Ovary (tissue), 9 donors: Measurements from ENCODE around the gene ZNF157. TPM values are rescaled to one million over a fixed set of nuclear protein-coding genes. Genes with fewer than 3 reads are reported as not detected.

Experiments used
- DNase-seq, 5 donors: peaks; one replicate each; pipeline ENCODE4 v3.0.0-alpha.2; 2019 to 2020
- H3K27ac ChIP-seq, 2 donors: fragments of 200-600 bp; one replicate each; pipeline versions ENCODE4 v1.5.1 to v1.8.0; 2019 to 2022
- H3K27me3 ChIP-seq: fragments of 200-600 bp; one replicate; pipeline ENCODE4 v1.8.0; 2022
- H3K36me3 ChIP-seq: fragments of 200-600 bp; sonication (generic); one replicate; pipeline ENCODE4 v1.5.1; 2019
- H3K4me1 ChIP-seq: one replicate; pipeline ENCODE4 v1.8.1; 2013; ENCODE audit warnings: mild to moderate bottlenecking, moderate library complexity; ENCODE audit not compliant: insufficient read depth
- H3K4me3 ChIP-seq: fragments of 200-600 bp; sonication (generic); one replicate; pipeline ENCODE4 v1.5.1; 2017
- H3K9me3 ChIP-seq, 2 donors: fragments of 200-600 bp in 1 of 2; sonication (generic) in 1 of 2; one replicate each; pipeline versions ENCODE4 v1.5.1 to v1.8.1; 2013 to 2019; ENCODE audit warnings: mild to moderate bottlenecking in 1 of 2, moderate library complexity in 1 of 2
- EP300 ChIP-seq: sonication (generic); formaldehyde crosslinking; IDR thresholded peaks from one replicate; pipeline ENCODE4 v1.6.1; 2017; ENCODE audit warnings: antibody characterized with exemption
- POLR2A ChIP-seq: fragments of 450-650 bp; IDR thresholded peaks from one replicate; pipeline ENCODE4 v1.6.1; 2017; ENCODE audit warnings: antibody characterized with exemption, mild to moderate bottlenecking, moderate library complexity
- WGBS, 3 donors: extraction: QIAGEN DNeasy Blood & Tissue Kit in 1 of 3; methylation state at CpG; one replicate each; pipeline versions ENCODE4 v1.1.5 to v1.1.7; 2013 to 2017; 5-methylcytosine and 5-hydroxymethylcytosine counted together
- intact Hi-C, 4 donors: fragments of 100-400 bp; cut with DNase I; formaldehyde crosslinking; loops; one replicate each; pipeline versions ENCODE4 v1.11.0 to v1.15.1; 2022 to 2023
- polyA plus RNA-seq, 2 donors: library from polyadenylated mRNA; stranded (reverse); fragments of 200-250 nt in 1 of 2; fragments of 350-450 nt in 1 of 2; fragmentation: Illumina TruSeq in 1 of 2; extraction: RNeasy Lipid Tissue Mini Kit (QIAGEN cat#74804) in 1 of 2; gene quantifications; one replicate each; pipeline ENCODE4 v1.2.3, GENCODE V29; 2013 to 2014
- total RNA-seq, 7 donors: library from RNA; depleted of rRNA in 2 of 7; stranded (reverse); fragments of >200 nt in 2 of 7; fragmentation: NEBNext Ultra II Directional in 3 of 7; extraction: Animal tissue kit (Norgen Biotek cat#: 25700) in 3 of 7; gene quantifications; one replicate each; pipeline versions ENCODE4 v1.1.0 to v1.2.4, GENCODE V29; 2016 to 2023
- TF ChIP-seq, protein P1 (sequence below), 3 donors: fragments of 450-650 bp in 2 of 3; fragments of 200-600 bp in 1 of 3; IDR thresholded peaks; one replicate each; pipeline versions ENCODE4 v1.5.1 to v1.8.0; 2016 to 2022; ENCODE audit warnings: antibody characterized with exemption in 3 of 3, mild to moderate bottlenecking in 1 of 3
- donor health status: DM: no; HTN: no; CAD: no; lungs with moderate emphysema.
- donor health status: DM: no; HTN: no; CAD: no.
- donor health status: Bipolar disorder and iron deficiency.
- donor health status: DM: yes; HTN: yes; CAD: no.
- donor health status: DM: no; HTN: no; CAD: no.
- donor health status: DM: yes; HTN: yes; CAD: no.

Gene ZNF157
- total and polyA plus RNA-seq, 9 donors: 0.13 to 2.8 (median 0.48) TPM

GRCh38 chrX:47390780-47391179, 20.4 kb downstream of the ZNF157 start:
- intact Hi-C loops: no loop called here
- no peak for DNase-seq
- WGBS, 3 donors: 53 to 63% (median 53%) methylated on average over 1 of the region's 1 CpG
- TF ChIP-seq EP300: no peak
- TF ChIP-seq POLR2A: no peak
- TF ChIP-seq, protein P1, sequence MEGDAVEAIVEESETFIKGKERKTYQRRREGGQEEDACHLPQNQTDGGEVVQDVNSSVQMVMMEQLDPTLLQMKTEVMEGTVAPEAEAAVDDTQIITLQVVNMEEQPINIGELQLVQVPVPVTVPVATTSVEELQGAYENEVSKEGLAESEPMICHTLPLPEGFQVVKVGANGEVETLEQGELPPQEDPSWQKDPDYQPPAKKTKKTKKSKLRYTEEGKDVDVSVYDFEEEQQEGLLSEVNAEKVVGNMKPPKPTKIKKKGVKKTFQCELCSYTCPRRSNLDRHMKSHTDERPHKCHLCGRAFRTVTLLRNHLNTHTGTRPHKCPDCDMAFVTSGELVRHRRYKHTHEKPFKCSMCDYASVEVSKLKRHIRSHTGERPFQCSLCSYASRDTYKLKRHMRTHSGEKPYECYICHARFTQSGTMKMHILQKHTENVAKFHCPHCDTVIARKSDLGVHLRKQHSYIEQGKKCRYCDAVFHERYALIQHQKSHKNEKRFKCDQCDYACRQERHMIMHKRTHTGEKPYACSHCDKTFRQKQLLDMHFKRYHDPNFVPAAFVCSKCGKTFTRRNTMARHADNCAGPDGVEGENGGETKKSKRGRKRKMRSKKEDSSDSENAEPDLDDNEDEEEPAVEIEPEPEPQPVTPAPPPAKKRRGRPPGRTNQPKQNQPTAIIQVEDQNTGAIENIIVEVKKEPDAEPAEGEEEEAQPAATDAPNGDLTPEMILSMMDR (IDR thresholded peaks at IDR 0.05): no peak
- Histone ChIP-seq H3K4me1 (no peaks in the 10 kb centered on the region), H3K27ac (no peak overlapping the region), H3K9me3 (no peaks in the 10 kb centered on the region), H3K27me3 (no peaks in the 10 kb centered on the region), H3K4me3 (no peak overlapping the region), H3K36me3 (no peaks in the 10 kb centered on the region)

DNA sequence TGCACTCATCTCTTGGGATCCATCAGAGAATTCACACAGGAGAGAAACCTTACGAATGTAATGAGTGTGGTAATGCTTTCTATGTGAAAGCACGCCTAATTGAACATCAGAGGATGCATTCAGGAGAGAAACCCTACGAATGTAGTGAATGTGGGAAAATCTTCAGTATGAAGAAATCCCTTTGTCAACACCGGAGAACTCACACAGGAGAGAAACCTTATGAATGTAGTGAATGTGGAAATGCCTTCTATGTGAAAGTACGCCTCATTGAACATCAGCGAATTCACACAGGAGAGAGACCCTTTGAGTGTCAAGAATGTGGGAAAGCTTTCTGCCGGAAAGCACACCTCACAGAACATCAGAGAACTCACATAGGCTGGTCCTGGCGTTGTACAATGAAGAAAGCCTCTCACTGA, 42.8 kb downstream of the ZNF157 start:
- intact Hi-C loops: no loop called here
- H3K9me3 ChIP-seq: peaks cover 0 to 8% of the 10 kb centered on the region in 2 donors
- WGBS, 3 donors: 84 to 85% (median 84%) methylated on average over 8 of the region's 8 CpGs
- no peak overlapping the region for H3K4me3 ChIP-seq
- H3K27ac ChIP-seq: no peak overlapping the region
- no peaks in the 10 kb centered on the region for H3K27me3 ChIP-seq
- no peaks in the 10 kb centered on the region for H3K36me3 ChIP-seq
- no peak for DNase-seq
- TF ChIP-seq, protein P1 (IDR thresholded peaks at IDR 0.05): no peak
- no peak for TF ChIP-seq POLR2A
- TF ChIP-seq EP300: no peak
- no peaks in the 10 kb centered on the region for H3K4me1 ChIP-seq

- Histone ChIP-seq H3K4me3 (no peak overlapping the region), H3K9me3 (no peaks in the 10 kb centered on the region), H3K4me1 (no peaks in the 10 kb centered on the region), H3K27ac (no peak overlapping the region), H3K36me3 (no peaks in the 10 kb centered on the region), H3K27me3 (no peaks in the 10 kb centered on the region)
- intact Hi-C loops: no loop called here
- DNase-seq: no peak
- no peak for TF ChIP-seq EP300
- no peak for TF ChIP-seq POLR2A
- 79 to 91% (median 88%) methylated on average over 4 of the region's 4 CpGs for WGBS, 3 donors
These were observed 49.9 kb downstream of the ZNF157 start for GRCh38 chrX:47420265-47420664.

DNA sequence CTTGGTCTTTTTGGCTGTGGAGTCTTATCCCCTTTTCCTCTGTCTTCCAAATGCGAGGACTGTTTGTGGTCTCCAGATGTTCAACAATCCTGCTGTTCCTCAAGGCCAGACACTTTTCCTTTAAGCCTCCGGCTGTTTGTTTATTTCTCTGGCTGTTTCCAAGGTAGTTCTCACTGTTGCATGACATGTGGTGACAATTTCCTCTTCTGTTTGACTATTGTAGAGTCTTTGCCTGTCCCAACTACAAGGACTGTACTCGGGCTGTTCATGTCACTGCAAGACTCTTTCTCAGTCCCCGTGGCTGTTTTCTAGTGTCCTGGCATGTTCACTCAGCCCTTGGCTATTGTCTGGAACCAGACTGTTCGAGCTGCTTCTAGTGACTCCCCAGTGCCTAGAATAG, 50.6 kb downstream of the ZNF157 start:
- H3K4me1 ChIP-seq: no peaks in the 10 kb centered on the region
- H3K36me3 ChIP-seq: no peaks in the 10 kb centered on the region
- H3K9me3 ChIP-seq: no peaks in the 10 kb centered on the region
- no peaks in the 10 kb centered on the region for H3K27me3 ChIP-seq
- no peak overlapping the region for H3K4me3 ChIP-seq
- WGBS, 3 donors: 56 to 59% (median 57%) methylated on average over 5 of the region's 5 CpGs
- no peak overlapping the region for H3K27ac ChIP-seq
- no peak for DNase-seq
- intact Hi-C loops: no loop called here
- TF ChIP-seq POLR2A: no peak
- TF ChIP-seq, protein P1 (IDR thresholded peaks at IDR 0.05): no peak
- TF ChIP-seq EP300: no peak

DNA sequence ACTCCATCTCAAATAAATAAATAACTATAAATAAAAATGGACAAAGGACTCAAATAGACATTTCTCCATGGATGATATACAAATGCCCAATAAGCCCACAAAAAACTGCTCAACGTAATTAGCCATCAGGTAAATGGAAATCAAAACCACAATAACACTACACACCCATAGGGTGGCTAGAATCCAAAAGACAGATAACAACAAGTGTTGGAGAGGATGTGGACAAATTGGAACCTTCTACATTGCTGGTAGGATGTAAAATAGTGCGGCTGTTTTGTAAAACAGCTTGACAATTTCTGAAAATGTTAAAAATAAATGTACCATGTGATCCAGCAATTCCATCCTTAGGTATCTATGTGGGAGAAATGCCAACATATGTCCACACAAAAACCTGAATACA, 52.1 kb downstream of the ZNF157 start:
- Histone ChIP-seq H3K36me3 (no peaks in the 10 kb centered on the region), H3K4me1 (no peaks in the 10 kb centered on the region), H3K27ac (no peak overlapping the region), H3K4me3 (no peak overlapping the region), H3K27me3 (no peaks in the 10 kb centered on the region), H3K9me3 (no peaks in the 10 kb centered on the region)
- TF ChIP-seq POLR2A (no peak), EP300 (no peak)
- TF ChIP-seq, protein P1 (IDR thresholded peaks at IDR 0.05): no peak
- intact Hi-C loops: no loop called here
- WGBS, 3 donors: 64 to 75% (median 65%) methylated on average over 2 of the region's 2 CpGs
- DNase-seq: no peak
